Right lobe of liver (tissue), 4 donors: ENCODE measurements around the gene BCL2L14.

Experiments
- CTCF ChIP-seq, 4 donors: fragments of 200-600 bp in 3 of 4; fragments of 450-650 bp in 1 of 4; IDR thresholded peaks; one replicate each; pipeline versions ENCODE4 v1.5.1 to v1.8.0; 2016 to 2022; ENCODE audit warnings: antibody characterized with exemption in 4 of 4, mild to moderate bottlenecking in 2 of 4
- POLR2A ChIP-seq: fragments of 450-650 bp; IDR thresholded peaks from one replicate; pipeline ENCODE4 v1.6.1; 2017; ENCODE audit warnings: antibody characterized with exemption, mild to moderate bottlenecking
- donor health status: DM: no; HTN: no; CAD: no.
- donor health status: DM: no; HTN: no; CAD: no.
- donor health status: DM: no; HTN: yes; CAD: no.

- TF ChIP-seq POLR2A: no peak
- TF ChIP-seq CTCF (IDR thresholded peaks at IDR 0.05): no peak
Measured at GRCh38 chr12:12064596-12064995, 6.1 kb upstream of the BCL2L14 start.
